Erythroblast (primary cell): ENCODE data around the gene KIAA1614.

Experiments used
- DNase-seq, 2 experiments: peaks; one replicate each; lab custom pipeline; 2025; lab: John Stamatoyannopoulos, UW
- GATA1 ChIP-seq: IDR thresholded peaks from 2 replicates; pipeline ENCODE4 v1.6.1; 2011; ENCODE audit warnings: low read depth, mild to moderate bottlenecking, control low read depth, low read length, moderate library complexity
- POLR2A ChIP-seq: IDR thresholded peaks from 2 replicates; pipeline ENCODE4 v1.6.1; 2011; ENCODE audit warnings: mild to moderate bottlenecking, low read length

The KIAA1614 gene

GRCh38 chr1:180947499-180947885, 34.8 kb downstream of the KIAA1614 start:
- no peak for TF ChIP-seq GATA1
- no peak for TF ChIP-seq POLR2A
- no peak for DNase-seq

DNA sequence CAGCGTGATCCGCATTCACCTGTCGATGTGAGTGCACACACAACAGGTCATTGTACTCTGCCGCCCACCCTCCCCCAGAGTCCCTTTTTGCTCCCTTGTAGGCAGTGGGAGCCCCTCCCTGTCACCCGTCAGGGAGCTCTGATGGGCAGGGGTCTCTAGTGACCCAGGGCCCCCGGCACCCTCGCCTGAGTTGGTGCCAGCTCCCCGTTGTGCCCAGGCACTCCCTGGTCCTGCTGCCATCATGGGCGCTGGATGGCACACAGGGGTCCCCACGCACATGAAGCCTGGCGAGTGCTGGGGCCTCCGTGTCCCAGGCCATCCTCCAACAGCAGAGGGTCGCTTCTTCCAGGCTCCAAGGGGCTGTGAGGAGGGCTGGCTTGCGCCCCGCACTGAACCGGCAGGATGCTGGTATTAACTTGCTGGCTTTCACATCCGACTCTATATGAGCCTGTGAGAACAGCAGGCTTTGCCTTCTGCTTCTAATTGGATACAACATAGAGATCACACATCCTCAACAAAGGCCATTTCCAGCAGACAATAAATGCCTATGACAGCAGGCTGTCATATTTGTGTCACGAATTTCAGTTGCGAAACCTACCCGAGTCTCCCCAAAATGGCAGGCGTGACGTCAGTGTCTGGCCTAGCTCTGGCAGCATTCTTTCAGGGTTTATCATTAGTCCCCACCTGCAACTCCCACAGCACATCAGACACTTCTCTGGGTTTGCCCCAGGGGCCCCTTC, 35.4 kb downstream of the KIAA1614 start:
- no peak for DNase-seq
- TF ChIP-seq GATA1 (no peak), POLR2A (no peak)

- no peak for TF ChIP-seq GATA1
- no peak for TF ChIP-seq POLR2A
- no peak for DNase-seq
Measured at GRCh38 chr1:180948641-180949615, 36.2 kb downstream of the KIAA1614 start.

- no peak for DNase-seq
- TF ChIP-seq POLR2A (no peak), GATA1 (no peak)
Measured at GRCh38 chr1:180949616-180950000, 36.9 kb downstream of the KIAA1614 start.

GRCh38 chr1:180950321-180950720, 37.6 kb downstream of the KIAA1614 start:
- TF ChIP-seq POLR2A: no peak
- TF ChIP-seq GATA1: no peak
- no peak for DNase-seq

DNA sequence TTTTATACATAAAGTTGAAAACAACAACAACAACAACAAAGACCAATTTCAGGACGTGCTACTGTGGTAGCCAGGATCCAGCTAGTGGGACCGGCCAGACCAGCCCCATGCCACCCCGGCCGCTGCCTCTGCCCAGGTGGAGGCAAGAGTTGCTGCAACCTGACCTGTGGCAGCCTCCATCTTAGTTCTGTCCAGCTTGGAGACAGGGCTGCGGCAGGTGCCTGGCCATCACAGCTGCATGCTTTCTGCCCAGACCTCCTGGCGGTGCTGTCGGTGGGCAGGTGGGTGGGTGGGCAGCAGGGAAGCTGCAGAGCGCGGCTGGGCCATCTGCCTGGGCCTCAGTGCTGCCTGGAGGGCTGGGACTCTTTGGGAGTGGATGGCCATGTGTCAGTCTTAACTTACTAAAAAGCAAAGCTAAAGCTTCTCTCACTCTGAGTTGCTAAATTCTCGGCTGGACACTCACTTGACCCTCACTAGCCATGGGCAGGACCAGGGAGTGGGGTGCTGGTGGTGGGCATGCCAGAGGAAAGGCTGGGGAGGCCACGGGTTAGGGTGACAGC, 38.6 kb downstream of the KIAA1614 start:
- no peak for TF ChIP-seq POLR2A
- no peak for TF ChIP-seq GATA1

GRCh38 chr1:180951836-180952656, 39.3 kb downstream of the KIAA1614 start:
- no peak for DNase-seq
- TF ChIP-seq POLR2A (no peak), GATA1 (no peak)

More for the DNA sequence above, 38.6 kb downstream of the KIAA1614 start:
- DNase-seq: no peak

- no peak for DNase-seq
- no peak for TF ChIP-seq GATA1
- no peak for TF ChIP-seq POLR2A
Measured at GRCh38 chr1:180952657-180953013, 39.9 kb downstream of the KIAA1614 start.

DNA sequence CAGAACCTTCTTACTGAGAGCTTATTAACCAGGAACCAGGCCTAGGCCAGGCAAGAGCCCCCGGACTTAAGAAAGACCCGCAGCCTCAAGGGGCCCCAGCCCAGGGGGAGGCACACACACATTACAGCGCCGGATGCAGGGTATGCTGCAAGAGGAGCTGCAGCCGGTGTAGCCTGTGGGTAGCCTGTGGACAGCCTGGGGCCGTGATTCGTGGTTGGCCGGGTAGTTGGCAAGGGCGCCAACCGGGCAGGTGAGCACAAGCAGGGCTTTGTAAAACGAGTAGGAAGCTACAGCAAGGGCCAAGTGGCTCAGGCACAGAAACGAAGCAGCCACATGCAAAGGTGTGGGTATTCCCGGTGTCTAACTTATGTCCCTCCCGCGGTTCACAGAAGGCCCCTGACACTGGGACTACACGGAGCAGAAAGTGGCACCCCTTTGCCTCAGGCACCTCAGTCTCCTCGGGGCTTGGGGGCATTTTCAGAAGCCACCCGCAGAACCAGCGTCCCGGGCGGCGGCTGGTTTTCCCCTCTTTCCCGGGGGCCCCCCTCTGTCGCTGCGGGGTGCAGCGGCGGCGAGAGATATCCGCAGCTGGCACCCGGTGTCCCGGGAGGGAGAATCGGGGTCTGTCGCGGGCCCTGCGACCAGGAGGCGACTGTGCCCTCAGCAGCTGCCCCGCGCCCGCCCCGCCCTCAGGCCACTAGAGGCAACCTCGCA, 40.8 kb downstream of the KIAA1614 start:
- DNase-seq: no peak
- TF ChIP-seq GATA1 (no peak), POLR2A (no peak)

- TF ChIP-seq GATA1 (no peak), POLR2A (no peak)
- DNase-seq: peak; percentile 84 to 85
Measured at GRCh38 chr1:180954005-180954800, 41.5 kb downstream of the KIAA1614 start.

GRCh38 chr1:180954801-180955165, 42.1 kb downstream of the KIAA1614 start:
- TF ChIP-seq POLR2A (no peak), GATA1 (no peak)
- DNase-seq: no peak
